Loucy (cell line): ENCODE measurements around the gene CNOT10.

Experiments used
- CTCF ChIP-seq: fragments of 200-600 bp; sonication (generic); conservative IDR thresholded peaks from 2 replicates; pipeline ENCODE4 v1.5.1; 2014; ENCODE audit warnings: mild to moderate bottlenecking, antibody characterized with exemption, low read length
- EZH2phosphoT487 ChIP-seq: fragments of 200-600 bp; IDR thresholded peaks from 2 replicates; pipeline ENCODE4 v1.6.1; 2018; ENCODE audit warnings: antibody characterized with exemption, mild to moderate bottlenecking, moderate library complexity, borderline replicate concordance

GRCh38 chr3:32759342-32759741 is 74.4 kb downstream of the CNOT10 start:
- no peak for TF ChIP-seq CTCF
- no peak for TF ChIP-seq EZH2phosphoT487
